Measurements from ENCODE around the gene MED14. TPM values are rescaled to one million over a fixed set of nuclear protein-coding genes. Genes with fewer than 3 reads are reported as not detected.

The MED14 gene
- total RNA-seq (2022; extraction: Qiagen RNA extraction), result 18.5 to 23.7 TPM (median 22.2 TPM) in 5 replicates

DNA sequence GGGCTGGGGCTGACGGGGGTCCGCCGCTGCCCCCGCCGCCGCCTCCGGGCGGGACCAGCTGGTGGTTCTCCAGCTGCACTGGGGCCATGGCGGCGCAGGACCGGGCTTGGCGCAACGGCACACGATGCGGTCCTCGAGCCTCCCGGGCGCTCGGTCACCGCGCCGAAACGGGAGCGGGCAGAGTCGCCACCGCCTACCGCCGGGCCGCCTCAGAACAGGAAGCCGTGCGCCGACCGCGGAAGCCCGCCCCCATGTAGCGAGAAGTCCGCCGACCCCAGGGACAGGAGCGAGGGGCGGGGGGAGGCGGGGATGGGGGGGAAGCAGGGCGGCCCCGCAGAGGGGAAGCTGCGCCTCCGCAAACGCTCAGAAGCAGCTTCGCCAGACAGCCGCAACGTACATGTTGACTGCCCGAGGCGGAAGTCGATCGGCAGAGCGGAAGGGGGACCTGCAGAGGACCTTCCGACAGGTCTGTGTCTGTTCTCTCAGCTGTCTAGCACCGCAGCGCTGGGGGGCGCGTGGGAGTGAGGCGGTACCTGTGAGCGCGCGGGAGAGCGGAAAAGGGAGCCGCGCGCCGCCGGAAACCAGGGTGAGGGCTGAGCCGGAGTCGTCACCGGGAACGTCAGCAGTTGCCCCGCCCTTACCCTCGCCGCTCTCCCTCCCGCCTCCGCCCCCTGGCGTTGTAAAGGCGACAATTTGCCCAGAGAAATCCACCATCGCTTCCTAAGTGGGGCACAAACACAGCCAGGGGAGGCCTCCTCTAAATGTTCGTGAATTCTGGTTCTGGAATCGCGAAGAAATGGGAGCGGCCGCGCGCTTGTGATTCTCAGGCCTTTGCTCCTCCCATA lies at the start of gene MED14:
Gene MED14 (minus strand): TSS at position 218 of the 845 bp plus-strand sequence. CDS start 130 bp downstream, at position 88.

DNA sequence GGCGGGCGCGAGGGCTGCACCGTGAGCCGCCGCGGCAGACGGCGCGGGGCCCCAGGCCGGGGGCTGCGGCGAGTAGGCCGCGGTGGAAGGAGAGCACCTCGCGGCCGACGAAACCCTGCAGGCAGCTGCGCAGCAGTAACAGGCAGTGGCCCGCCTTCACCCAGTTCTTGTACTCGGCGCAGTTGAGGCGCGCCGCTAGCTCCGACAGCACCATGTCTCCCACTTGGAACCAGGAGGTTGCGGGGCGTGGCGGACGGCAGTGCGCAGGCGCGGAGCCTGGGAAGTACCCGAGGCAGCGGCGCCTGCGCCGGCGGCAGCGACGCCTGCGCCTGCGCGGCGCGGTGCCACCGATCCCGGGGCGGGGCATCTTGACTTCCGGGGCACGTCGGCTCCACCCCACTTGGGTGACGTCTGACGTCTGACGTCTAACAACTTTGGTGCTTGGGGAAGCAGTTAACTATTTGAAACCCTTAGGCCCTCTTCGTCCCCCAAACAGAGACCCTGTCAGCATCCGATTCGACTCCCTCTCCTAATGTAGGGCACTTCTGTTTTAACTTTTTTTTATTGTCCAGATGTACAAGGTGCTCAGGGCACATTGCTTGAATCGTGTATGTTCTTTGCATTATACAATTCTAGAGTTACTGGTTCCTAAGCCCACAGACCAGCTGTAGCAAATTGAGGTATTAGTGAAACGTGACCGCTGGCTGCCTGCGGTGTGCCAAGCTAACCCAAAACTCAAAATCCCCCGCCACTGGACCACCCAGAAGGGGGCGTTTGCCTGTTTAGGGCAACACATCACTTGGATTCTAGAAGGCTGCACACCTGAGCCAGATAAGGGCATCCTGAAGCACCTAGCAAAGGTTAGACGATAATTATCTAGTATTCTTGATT lies 87.8 kb downstream of the MED14 start, which contains the start of gene CXorf38:
Gene CXorf38 (minus strand): TSS at position 255 of the 891 bp plus-strand sequence. CDS start 41 bp downstream, at position 214.

DNA sequence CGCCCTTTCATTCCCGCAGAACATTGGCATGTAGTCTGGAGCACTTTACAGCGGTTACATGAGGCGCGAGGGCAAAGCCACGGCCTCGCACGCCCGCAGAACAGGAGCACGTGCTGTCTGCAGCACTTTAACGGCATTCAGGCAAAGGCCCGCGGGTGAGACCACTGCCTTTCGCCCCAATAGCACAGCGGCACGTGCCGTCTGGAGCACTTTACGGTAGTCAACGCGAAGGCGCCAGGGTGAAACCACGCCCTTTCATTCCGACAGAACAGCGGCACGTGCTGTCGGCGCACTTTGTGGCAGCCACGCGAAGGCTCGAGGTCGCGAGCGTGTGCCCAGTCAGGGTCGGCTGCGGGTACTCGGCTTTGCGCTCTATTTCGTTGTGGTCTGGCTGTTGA lies 112.2 kb downstream of the MED14 start, which contains the start of gene MPC1L:
Gene MPC1L (plus strand): TSS at position 290 of the 398 bp plus-strand sequence. CDS start 138 bp downstream, outside the sequence.

Other genes with a start within 250 kb of the MED14 start
- gene ATP6AP2, start 154.6 kb downstream of the MED14 start, total RNA-seq (2022; extraction: Qiagen RNA extraction), result 127 to 148 TPM (median 133 TPM) in 5 replicates
- gene MPC1L, start 112.1 kb downstream of the MED14 start, total RNA-seq (2022; extraction: Qiagen RNA extraction), result not detected in 5 replicates
- gene CXorf38, start 88.0 kb downstream of the MED14 start, total RNA-seq (2022; extraction: Qiagen RNA extraction), result 8.4 to 11.1 TPM (median 10.3 TPM) in 5 replicates

All from A549 treated with CORT108297 at 1 μM for 4 hours (cell line).